Dermis microvascular lymphatic vessel endothelial cell (primary cell): ENCODE results near the gene TM9SF2. TPM values are rescaled to one million over a fixed set of nuclear protein-coding genes. Genes with fewer than 3 reads are reported as not detected.
"Not testable (repeated sequence)": the region's sequence is repeated elsewhere in the genome, so short reads cannot be mapped to it uniquely, and the experiment has no call there.

Source experiments
- DNase-seq, 2 donors: peaks; one replicate each; pipeline versions ENCODE4 v3.0.0 to v3.0.0-alpha.2; 2010; ENCODE audit warnings: low read depth in 2 of 2
- total RNA-seq: library from RNA; depleted of rRNA; stranded (reverse); fragments of >200 nt; gene quantifications from 2 replicates; pipeline ENCODE4 v1.2.1, GENCODE V29; 2014

TM9SF2 gene
- total RNA-seq, 1 donor from 2014 or later = 86.9 TPM

- no peak for DNase-seq
These were observed 34.8 kb downstream of the TM9SF2 start for GRCh38 chr13:99536023-99536422.

DNA sequence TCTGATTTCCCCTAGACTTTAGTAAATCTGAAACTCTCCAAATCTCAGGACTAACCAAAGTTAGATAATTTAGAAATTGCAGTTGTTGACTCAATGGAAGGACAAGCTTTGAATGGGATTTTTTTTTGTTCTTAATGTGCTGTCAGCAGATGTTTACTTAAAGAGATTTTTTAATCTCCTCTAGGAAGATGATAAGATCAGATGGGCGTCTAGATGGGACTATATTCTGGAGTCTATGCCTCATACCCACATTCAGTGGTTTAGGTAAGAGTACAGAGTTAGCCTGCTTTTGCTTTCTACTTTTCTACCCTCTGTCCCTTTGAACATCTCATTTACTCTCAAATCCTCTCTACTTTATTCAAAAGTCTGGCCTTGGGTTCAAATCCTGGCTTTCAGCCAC lies 39.3 kb downstream of the TM9SF2 start:
- no peak for DNase-seq

DNA sequence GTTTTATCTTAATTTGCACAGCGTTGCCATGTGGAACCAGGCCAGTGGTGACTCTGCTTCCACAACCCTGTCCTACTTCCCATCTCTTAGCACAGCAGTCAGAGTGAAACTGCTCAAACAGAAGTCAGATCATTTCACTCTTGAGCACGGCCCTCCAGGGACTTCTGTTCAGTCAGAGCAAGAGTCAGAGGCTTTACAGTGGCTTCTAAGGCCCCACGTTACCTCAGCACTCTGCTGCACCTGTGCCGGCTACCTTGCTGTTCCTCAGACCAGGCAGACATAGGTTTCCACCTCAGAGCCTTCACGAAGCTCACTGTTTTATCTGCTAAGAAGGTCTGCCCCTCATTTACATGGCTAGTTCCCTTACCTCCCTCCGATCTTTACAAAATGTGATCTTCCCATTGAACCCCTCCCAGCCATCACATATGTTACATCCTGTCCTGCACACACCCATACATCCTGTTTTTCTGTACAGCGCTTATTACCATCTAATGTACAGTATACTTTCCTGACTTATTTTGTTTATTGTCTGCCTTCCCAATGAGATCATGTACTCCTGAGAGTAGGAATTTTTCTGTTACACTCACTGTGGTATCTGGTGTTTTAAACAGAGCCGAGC lies 41.6 kb downstream of the TM9SF2 start:
- DNase-seq = peak; percentile 9 to 45

DNA sequence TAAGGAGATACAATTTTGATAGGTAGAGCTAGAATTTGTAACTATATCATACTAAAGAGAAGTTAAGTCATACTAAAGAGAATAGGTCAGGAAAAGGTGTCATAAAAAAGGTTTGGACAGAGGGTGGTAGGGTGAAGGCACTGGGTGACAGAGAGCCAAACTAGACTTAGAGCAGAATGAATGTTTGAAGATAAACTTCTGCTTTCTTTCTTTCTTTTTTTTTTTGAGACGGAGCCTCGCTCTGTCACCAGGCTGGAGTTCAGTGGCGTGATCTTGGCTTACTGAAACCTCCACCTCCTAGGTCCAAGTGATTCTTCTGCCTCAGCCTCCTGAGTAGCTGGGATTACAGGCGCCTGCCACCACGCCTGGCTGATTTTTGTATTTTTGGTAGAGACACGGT lies 44.1 kb downstream of the TM9SF2 start:
- DNase-seq = no peak

DNA sequence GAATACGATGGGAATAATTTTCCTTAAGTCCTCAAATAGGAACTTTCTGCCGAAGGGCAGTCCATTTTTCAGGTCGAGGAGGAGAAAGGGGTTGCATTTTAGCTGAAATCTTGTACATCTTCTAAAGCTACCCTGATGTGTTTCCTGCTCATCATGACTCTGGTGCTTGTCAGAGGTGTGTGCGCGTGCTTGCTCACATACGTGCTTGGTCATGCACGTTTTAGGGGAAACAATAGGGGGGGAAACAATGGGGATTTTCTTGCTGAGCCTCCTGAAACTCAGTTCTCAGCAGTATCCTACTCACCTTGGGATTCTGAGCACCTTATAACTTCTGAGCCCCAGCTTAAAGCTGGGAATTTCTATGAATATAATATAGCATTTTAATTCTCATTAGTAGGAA lies 44.7 kb downstream of the TM9SF2 start:
- DNase-seq = no peak

DNA sequence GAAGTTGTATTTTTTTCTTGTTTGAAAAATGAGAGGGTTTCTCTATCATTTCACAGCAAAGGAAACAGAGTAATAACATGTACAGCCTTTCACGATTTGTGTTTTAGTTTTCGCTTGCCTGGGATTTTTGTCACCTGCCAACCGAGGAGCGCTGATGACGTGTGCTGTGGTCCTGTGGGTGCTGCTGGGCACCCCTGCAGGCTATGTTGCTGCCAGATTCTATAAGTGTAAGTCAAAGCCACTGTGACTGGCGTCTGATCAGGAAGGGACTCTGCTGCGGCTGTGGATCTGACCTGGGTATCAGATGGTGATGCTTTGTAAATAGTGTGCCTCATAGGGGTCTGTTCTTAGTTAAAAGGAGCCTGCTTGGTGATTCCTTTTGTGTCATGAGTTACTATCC lies 45.6 kb downstream of the TM9SF2 start:
- no peak for DNase-seq

DNA sequence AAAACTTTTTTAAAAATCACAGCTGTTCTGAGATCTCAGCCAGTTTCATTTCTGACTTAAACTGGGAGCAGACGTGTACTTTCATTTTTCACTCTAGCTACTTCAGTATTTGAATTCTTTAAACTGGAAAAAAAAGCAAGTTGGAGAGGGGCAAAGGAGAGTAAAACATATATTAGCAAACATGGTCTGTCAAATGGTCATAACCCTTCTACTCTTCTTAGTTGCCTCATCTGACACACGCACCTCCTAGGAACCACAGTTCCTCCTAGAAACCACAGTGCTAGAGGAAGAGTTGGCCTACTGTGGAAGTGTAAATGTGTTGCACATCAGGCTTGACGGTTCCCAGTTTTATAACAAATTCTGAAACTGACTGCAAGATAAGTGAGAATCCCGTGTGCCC lies 47.2 kb downstream of the TM9SF2 start:
- no peak for DNase-seq

GRCh38 chr13:99553033-99553432 lies 51.8 kb downstream of the TM9SF2 start:
- no peak for DNase-seq

GRCh38 chr13:99555149-99555548 lies 53.9 kb downstream of the TM9SF2 start:
- no peak for DNase-seq

- no peak for DNase-seq
These were observed 55.7 kb downstream of the TM9SF2 start for GRCh38 chr13:99556867-99557443.

DNA sequence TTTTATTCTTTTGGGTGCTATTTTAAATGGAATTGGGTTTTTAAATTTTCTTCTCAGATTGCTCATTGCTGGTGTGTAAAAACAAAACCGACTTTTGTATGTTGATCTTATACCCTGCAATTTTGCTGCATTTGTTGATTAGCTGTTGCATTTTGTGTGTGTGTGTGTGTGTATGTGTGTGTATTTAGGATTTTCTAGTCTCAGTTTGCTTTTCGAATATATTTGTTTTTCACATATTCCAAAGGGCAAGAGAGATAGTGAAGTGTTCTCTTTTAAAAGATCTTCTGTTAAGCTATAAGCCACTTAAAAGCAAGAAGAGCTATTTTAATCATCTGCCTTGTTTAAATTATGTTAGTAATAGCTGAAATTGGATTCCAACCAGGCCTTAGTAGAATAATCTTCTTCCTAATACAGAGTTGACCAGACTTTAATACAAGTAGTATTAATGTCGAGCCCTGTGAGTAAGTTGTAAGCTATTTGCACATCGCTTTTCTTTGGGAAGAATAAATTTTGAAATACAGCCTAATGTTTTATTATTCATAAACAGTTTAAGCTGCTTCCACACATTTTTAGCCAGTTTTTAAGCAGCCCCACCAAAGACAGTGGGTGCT lies 57.4 kb downstream of the TM9SF2 start:
- DNase-seq = no peak

GRCh38 chr13:99559560-99559959 lies 58.3 kb downstream of the TM9SF2 start:
- no peak for DNase-seq

DNA sequence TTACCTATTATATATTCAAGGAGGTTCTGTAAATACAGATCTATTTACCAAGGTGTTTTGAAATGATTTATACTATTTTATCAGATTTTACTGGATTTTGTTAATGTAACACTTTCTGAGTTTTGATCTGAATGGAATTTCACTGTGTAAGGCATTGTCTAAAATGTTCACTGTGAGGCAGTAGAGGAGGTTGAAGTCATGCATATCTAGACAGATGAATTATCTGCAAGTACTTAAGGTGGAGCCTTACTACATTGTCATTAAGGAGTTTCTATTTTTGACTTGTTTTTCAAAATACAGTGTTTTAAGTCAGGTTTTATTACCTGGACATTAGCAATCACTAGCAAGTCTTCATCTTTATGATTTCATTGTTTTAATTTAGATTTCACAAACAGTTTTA lies 62.1 kb downstream of the TM9SF2 start:
- DNase-seq = no peak

GRCh38 chr13:99564386-99564785 lies 63.1 kb downstream of the TM9SF2 start:
- no peak for DNase-seq

DNA sequence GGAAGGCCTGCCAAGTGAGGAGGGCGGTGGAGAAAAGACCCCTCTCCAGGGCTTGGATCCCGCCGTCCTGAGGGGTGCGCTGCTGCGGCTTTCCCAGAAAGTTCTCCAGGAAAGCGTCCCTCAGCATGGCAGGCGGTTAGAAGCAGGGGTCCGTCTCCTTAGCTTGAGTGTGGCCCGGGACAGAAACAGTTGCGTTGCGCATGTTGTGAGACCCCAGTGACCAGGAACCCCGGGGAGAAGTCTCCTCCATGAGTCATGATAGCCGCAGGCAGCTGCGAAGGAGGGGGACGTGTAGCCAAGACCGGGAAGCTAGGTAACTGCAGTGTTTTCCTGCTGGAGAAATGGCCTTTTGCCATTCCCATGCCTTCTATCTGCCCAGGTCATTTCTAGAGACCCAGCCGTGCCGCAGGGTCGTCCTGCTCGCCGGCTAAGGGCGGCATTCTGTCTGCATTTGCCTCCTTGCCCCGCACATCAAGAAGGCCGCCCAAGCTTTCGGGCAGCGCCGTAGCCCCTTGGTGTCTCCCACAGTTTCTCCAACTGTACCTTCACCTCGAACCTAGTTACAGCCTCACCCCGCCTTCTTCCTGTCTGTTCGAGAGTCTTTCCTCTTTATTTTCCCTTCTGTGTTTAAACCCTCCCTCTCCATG lies 64.3 kb downstream of the TM9SF2 start:
- DNase-seq = peak in 1 of 2 donors; percentile 19

GRCh38 chr13:99566125-99567083 lies 65.1 kb downstream of the TM9SF2 start:
- no peak for DNase-seq

DNA sequence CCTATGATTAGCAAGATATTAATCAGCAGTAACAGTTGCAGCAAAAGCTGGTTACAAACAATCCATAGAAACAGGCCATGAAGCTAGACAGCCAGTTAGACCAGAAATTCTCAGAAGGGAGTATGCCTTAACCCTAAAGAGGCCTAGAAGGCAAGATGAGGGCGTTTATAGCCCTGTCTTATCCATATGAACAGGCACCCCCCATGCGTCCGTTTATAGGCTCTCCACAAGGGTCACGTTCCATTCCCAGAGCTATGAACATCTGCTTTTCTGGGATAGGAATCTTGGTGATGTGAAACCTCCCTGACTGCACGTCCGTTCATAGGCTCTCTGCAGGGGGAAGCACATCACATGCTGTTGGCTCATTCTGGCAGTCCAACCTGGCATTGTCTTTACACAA lies 67.6 kb downstream of the TM9SF2 start:
- DNase-seq = not testable (repeated sequence)

DNA sequence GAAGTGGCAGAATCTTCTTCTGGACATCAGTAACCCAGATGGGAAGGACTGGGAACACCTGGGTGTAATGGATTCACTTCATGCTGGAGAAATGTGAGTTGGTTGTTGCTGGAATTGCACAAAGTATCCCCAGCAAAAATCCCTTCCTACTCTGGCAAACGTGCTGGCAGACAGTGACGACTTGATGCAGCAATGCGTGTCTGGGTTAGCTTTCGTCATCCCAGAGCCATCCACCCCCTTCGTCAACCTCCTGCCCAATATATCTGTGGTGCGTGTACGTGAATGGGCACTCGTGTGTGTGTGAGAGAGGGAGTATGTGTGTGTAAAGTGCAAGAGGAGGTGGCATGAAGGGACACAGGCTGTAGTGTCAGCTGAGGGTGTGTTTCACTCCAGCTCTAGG lies 70.9 kb downstream of the TM9SF2 start:
- DNase-seq = no peak

GRCh38 chr13:99572921-99573320 lies 71.6 kb downstream of the TM9SF2 start:
- DNase-seq = no peak

DNA sequence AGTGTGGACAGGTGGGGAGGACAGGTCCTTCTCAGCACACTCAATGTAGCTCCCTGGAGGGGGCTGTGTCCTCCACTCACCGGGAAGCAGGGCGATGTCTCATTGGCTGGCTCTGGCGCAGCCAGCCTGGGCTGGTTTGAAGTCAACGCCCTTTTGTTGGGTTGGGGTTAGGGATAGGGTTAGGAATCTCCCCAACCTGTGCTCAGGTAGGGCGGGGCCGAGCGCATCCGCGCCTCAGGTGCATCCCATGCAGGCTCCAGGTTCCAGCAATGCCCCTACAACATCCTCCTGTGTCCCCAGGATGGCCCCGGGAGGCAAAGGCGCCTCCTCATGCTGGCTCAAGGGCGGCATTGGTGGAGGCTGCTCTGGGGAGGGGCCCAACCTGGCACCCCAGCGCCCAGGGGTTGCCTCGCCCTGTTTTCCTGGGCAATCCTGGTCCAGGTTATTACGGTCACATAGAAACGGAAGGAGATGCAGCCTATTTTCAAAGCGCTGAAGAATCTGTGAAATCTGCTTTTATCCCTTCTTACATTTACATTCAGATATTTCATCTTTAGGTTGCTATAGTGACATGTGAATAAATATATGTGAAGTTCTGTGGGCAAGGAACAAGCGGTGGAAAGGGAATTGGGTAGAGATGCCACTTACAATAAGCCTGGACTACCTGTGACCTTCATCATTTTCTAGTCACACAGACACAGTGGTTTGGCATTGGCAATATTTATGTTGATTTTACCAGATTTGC lies 74.3 kb downstream of the TM9SF2 start:
- no peak for DNase-seq
